HL-60 (cell line): ENCODE measurements around the gene MPO.

Experiments
- DNase-seq, 2 experiments: peaks; one replicate each; pipeline ENCODE4 v3.0.0-alpha.2; 2010 to 2020; ENCODE audit warnings: low read depth in 1 of 2, low spot score in 1 of 2
- H3K27ac ChIP-seq: fragments of 250-450 bp; sonication (Bioruptor Pico); replicated peaks from 2 replicates; pipeline ENCODE4 v1.5.1; 2020; ENCODE audit warnings: mild to moderate bottlenecking, moderate library complexity
- H3K27me3 ChIP-seq: fragments of 250-450 bp; sonication (Bioruptor Pico); 2 replicates; pipeline ENCODE4 v1.5.1; 2021; ENCODE audit warnings: mild to moderate bottlenecking, moderate library complexity; ENCODE audit not compliant: insufficient read depth, poor library complexity, severe bottlenecking
- H3K4me3 ChIP-seq: replicated peaks from 2 replicates; pipeline ENCODE4 v1.5.1; 2011; ENCODE audit warnings: mild to moderate bottlenecking, control low read depth, low read length; ENCODE audit not compliant: insufficient read depth
- CTCF ChIP-seq: IDR thresholded peaks from one replicate; pipeline ENCODE4 v1.5.1; 2011; ENCODE audit warnings: low read length, control low read depth, inconsistent platforms; ENCODE audit not compliant: insufficient read depth
- GABPA ChIP-seq: IDR thresholded peaks from 2 replicates; pipeline ENCODE4 v1.6.1; 2012; ENCODE audit warnings: low read depth
- POLR2AphosphoS5 ChIP-seq: IDR thresholded peaks from 2 replicates; pipeline ENCODE4 v1.6.1; 2012; ENCODE audit warnings: low read depth
- REST ChIP-seq: IDR thresholded peaks from 2 replicates; pipeline ENCODE4 v1.6.1; 2012; ENCODE audit warnings: low read depth; ENCODE audit not compliant: insufficient replicate concordance
- SPI1 ChIP-seq: IDR thresholded peaks from 2 replicates; pipeline ENCODE4 v1.6.1; 2012; ENCODE audit warnings: low read depth, mild to moderate bottlenecking, borderline replicate concordance

MPO gene

GRCh38 chr17:58310511-58311428, 30.0 kb upstream of the MPO start:
- DNase-seq, result no peak
- Histone ChIP-seq H3K27ac (no peak overlapping the region), H3K4me3 (no peak overlapping the region), H3K27me3 (no peaks in the 10 kb centered on the region)
- TF ChIP-seq POLR2AphosphoS5, result no peak
- no peak for TF ChIP-seq GABPA
- TF ChIP-seq SPI1, result no peak
- TF ChIP-seq CTCF, result no peak
- TF ChIP-seq REST, result no peak

GRCh38 chr17:58309918-58310259, 29.2 kb upstream of the MPO start:
- Histone ChIP-seq H3K27me3 (no peaks in the 10 kb centered on the region), H3K4me3 (no peak overlapping the region), H3K27ac (0 out of 2 replicates have a peak overlapping the region, but pooled peaks have one; percentile 26)
- no peak for TF ChIP-seq REST
- no peak for TF ChIP-seq SPI1
- TF ChIP-seq POLR2AphosphoS5, result 0 out of 2 replicates have a peak, but pooled peaks have one; percentile 67
- DNase-seq, result no peak

- no peak overlapping the region for H3K4me3 ChIP-seq
- H3K27ac ChIP-seq, result peak overlapping the region; percentile 26; the same call in 1 of the 2 replicates
- TF ChIP-seq REST (no peak), POLR2AphosphoS5 (no peak; the same call in 1 of the 2 replicates), SPI1 (peak; percentile 63; the same call in 1 of the 2 replicates)
- H3K27me3 ChIP-seq, result no peaks in the 10 kb centered on the region
- peak in 1 of 2 experiments; percentile 62 for DNase-seq
These were observed 28.5 kb upstream of the MPO start for GRCh38 chr17:58308985-58309917.
